T-helper 2 cell treated with Interferon-gamma antibody and Interleukin-4, amounts not matched to agents 5 μg/mL and 100 μg/mL, for 36 hours (primary cell): ENCODE measurements around the gene DNAJB6.

Experiments
- DNase-seq: peaks from one replicate; pipeline ENCODE4 v3.0.0; 2021; ENCODE audit warnings: low spot score
- H3K27ac Mint-ChIP-seq: one replicate; pipeline ENCODE4 v1.8.0; 2021; ENCODE audit warnings: mild to moderate bottlenecking, mixed read lengths
- H3K27me3 Mint-ChIP-seq: one replicate; pipeline ENCODE4 v1.8.0; 2021; ENCODE audit warnings: low read depth, mixed read lengths
- H3K36me3 Mint-ChIP-seq: one replicate; pipeline ENCODE4 v1.8.0; 2021; ENCODE audit warnings: low read depth, mixed read lengths
- H3K4me1 Mint-ChIP-seq: one replicate; pipeline ENCODE4 v1.8.0; 2021; ENCODE audit warnings: low read depth, mixed read lengths
- H3K4me3 Mint-ChIP-seq: one replicate; pipeline ENCODE4 v1.8.0; 2022; ENCODE audit warnings: mild to moderate bottlenecking, moderate library complexity, mixed read lengths
- H3K9me3 Mint-ChIP-seq: one replicate; pipeline ENCODE4 v1.8.0; 2021; ENCODE audit warnings: mixed read lengths

DNAJB6 gene

DNA sequence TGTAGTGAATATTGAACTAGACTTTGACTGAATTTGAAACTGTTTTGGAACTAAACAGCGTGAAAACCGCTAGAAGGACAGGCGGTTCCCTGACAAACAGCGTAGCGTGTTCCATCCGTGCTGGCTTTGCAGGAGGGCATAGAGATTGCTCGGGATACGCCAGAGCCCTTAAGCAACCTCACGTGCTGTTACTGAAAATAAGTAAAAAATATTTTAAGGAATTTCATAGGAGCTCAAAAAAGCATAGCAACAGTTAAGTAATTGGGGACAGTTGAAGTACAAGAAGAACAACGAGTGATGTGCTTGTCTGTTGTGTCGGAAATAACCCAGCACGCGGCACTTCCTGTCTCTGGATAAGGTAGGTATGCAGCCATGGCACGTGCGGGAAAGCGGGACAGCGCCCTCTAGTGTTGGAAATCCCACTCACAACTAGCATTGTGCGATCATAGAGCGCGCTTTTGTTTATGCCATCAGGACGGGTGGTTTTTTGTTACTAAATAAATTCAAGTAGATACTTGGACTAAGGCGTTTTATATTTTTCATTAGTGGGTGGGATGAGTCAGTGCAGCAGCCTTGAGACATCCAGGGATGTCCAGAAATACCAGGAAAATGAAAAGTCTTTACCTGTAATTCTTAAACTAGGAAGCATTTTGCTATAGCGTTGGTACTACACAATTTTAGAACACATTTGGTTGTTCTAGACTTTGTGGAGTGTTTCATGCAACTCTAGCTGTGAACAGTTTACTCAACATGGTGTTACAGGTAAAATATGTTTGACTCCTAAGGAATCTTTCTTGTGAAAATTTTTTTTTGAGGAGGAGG is 50.4 kb downstream of the DNAJB6 start:
- Mint-ChIP-seq H3K4me3 (peak overlapping the region; percentile 27), H3K4me1 (peaks cover 38% of the 10 kb centered on the region), H3K36me3 (peaks cover 50% of the 10 kb centered on the region)

DNA sequence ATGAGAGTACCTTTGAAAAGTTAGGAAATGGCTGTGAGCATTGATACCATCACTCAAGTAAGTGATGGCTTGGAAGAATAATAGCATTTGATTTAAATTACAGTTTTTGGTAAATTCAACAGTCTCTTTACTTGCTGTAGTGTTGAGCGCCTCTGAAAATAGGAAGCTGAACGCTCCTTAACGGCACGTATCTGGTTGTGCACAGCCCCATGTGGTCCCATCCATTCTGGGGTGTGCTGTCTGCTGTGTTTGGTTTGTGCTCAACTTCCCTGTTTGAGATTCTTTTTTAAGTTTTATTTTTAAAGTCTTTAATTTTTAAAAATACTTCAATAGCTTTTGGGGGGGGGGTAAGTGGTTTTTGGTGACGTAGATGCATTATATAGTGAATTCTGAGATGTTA is 51.5 kb downstream of the DNAJB6 start:
- no peaks in the 10 kb centered on the region for H3K27me3 Mint-ChIP-seq
- H3K4me3 Mint-ChIP-seq, result no peak overlapping the region
- no peaks in the 10 kb centered on the region for H3K9me3 Mint-ChIP-seq
- H3K36me3 Mint-ChIP-seq, result peaks cover 44% of the 10 kb centered on the region
- no peak overlapping the region for H3K27ac Mint-ChIP-seq
- DNase-seq, result no peak
- H3K4me1 Mint-ChIP-seq, result peaks cover 38% of the 10 kb centered on the region

More for the DNA sequence above, 50.4 kb downstream of the DNAJB6 start:
- H3K27me3 Mint-ChIP-seq, result no peaks in the 10 kb centered on the region
- DNase-seq, result peak; percentile 79
- H3K27ac Mint-ChIP-seq, result peak overlapping the region; percentile 73
- H3K9me3 Mint-ChIP-seq, result no peaks in the 10 kb centered on the region

- peaks cover 38% of the 10 kb centered on the region for H3K4me1 Mint-ChIP-seq
- peak overlapping the region; percentile 81 for H3K4me3 Mint-ChIP-seq
- H3K9me3 Mint-ChIP-seq, result no peaks in the 10 kb centered on the region
- H3K27ac Mint-ChIP-seq, result peak overlapping the region; percentile 89
- H3K36me3 Mint-ChIP-seq, result peaks cover 32% of the 10 kb centered on the region
- peak; percentile 37 for DNase-seq
- no peaks in the 10 kb centered on the region for H3K27me3 Mint-ChIP-seq
These were observed 53.3 kb downstream of the DNAJB6 start for GRCh38 chr7:157389951-157390730.

DNA sequence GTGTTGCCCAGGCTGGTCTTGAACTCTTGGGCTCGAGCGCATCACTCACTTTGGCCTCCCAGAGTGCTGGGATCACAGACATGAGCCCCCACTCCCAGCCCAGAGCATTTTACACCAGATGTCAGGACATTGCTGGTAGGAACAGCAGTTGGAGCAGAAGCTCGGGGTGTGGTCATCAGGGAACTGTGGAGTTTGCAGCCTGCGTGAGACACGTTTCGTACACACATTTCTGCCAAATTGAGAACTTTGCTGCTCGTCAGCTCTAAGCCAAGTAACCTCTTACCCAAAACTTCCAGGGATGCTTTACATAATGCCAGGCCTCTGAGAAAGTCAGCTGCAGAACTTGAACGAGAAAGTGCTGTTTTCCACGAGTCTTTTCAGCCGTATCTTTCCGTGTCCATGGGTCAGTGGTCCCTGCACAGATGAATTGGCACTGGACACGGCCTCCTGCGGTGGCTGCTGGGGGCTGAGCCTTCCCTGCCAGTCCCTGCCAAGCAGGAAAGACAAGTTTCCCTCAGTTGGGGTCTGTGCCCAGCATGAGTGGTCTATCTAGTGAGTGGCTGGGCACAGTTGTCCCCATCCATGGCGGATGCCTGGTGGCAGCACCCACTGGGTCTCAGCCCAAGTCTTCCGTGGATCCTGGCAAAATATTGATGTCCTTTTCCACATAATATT is 54.4 kb downstream of the DNAJB6 start:
- H3K27ac Mint-ChIP-seq, result peak overlapping the region; percentile 89
- no peaks in the 10 kb centered on the region for H3K27me3 Mint-ChIP-seq
- peaks cover 29% of the 10 kb centered on the region for H3K36me3 Mint-ChIP-seq
- no peak for DNase-seq
- no peaks in the 10 kb centered on the region for H3K9me3 Mint-ChIP-seq
- H3K4me3 Mint-ChIP-seq, result peak overlapping the region; percentile 81
- peaks cover 38% of the 10 kb centered on the region for H3K4me1 Mint-ChIP-seq

DNA sequence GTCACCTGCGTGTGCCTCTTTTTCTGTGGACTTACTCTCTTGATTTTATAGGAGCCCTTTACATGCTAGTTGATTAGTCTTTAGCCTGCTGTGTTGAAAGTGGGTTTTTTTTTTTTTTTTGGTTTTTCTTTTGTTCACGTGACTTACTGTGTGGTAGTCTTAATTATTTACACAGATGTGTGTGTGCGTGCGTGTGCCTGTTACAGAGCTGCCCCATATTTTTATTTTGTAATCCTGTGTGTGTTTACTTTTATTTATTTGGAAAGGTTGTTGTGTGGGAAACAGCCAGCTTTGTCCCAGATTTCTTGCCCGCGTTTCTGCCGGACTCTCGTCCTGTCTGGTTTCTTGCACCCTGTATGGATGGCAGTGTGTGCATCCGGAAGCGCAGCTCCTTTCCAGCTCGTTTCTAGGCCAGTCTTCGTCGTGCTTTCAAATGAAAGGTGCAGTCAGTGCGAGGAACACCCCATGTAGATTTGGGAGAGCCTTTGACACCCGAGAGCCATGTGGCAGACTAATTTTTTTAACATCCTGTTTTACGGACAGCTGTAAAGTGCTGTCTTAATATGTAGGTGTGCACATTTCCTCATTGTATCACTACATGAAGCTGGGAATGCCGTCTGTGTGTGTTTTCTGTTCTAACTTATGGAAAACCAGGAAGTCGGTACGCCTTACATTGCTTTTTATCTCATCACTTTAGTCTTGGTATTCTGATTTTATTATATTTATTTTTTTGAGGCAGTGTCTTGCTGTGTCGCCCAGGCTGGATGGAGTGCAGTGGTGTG is 55.6 kb downstream of the DNAJB6 start:
- Mint-ChIP-seq H3K9me3 (no peaks in the 10 kb centered on the region), H3K36me3 (peaks cover 21% of the 10 kb centered on the region), H3K27ac (peak overlapping the region; percentile 36), H3K4me1 (peaks cover 29% of the 10 kb centered on the region), H3K4me3 (no peak overlapping the region), H3K27me3 (no peaks in the 10 kb centered on the region)
- no peak for DNase-seq

DNA sequence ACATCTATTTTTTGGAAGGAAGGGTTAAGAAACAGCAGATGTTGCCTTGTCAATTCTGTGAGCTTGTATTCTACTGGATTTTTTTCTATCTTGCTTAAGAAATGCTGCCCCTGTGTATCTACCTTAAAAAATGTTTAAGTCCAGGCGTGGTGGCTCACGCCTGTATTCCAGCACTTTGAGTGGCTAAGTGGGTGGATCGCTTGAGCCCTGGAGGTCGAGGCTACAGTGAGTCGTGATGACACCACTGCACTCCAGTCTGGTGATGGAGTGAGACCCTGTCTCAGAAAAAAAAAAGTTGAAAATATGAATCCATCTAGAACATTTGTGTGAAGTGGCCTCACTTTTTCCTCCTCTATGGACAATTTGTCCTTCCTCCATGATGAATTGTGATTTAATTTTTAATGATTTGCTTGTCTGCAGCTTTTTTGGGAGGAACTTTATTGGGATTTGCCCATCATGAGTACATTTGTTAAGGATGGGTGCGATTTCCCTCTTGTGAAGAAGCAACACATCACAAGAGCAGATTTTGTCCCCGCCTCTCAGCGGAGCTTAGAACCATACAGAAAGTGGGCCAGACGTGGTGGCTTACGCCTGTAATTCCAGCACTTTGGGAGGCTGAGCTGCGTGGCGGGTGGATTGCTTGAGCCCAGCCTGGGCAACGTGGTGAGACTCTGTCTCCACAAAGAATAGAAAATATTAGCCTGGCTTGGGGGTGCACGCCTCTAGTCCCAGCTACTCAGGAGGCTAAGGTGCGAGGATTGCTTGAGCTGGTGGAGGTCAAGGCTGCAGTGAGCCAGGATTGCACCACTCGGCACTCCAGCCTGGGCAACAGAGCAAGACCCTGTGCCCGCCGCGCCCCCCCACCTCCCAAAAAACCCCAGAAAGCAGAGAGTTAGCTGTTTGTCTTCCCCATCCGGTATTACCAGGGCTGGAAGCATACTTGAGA is 57.7 kb downstream of the DNAJB6 start:
- H3K27me3 Mint-ChIP-seq, result no peaks in the 10 kb centered on the region
- DNase-seq, result no peak
- no peak overlapping the region for H3K27ac Mint-ChIP-seq
- no peak overlapping the region for H3K4me3 Mint-ChIP-seq
- peaks cover 18% of the 10 kb centered on the region for H3K36me3 Mint-ChIP-seq
- H3K9me3 Mint-ChIP-seq, result no peaks in the 10 kb centered on the region
- H3K4me1 Mint-ChIP-seq, result peaks cover 30% of the 10 kb centered on the region

DNA sequence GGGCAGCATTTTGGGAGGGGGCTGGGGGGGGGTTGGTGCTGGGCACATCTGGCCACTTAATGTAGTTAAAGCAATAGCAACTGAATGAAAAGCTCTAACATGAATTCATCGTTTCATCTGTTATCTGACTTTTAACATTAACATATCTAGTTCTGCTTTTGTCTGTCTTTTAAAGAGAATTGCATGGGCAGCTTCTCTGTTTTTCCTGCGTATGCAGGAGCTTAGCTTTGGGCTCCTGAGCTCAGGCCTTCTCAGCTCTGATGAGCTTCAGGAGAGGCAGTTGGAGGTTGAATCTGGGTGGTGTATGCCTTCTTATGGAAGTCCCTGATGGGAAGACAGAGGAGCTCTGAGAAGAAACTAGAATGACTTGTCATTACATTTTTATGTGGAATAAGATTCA is 58.4 kb downstream of the DNAJB6 start:
- no peak for DNase-seq
- H3K36me3 Mint-ChIP-seq, result peaks cover 19% of the 10 kb centered on the region
- H3K9me3 Mint-ChIP-seq, result no peaks in the 10 kb centered on the region
- H3K4me1 Mint-ChIP-seq, result peaks cover 23% of the 10 kb centered on the region
- no peaks in the 10 kb centered on the region for H3K27me3 Mint-ChIP-seq
- no peak overlapping the region for H3K4me3 Mint-ChIP-seq
- no peak overlapping the region for H3K27ac Mint-ChIP-seq

DNA sequence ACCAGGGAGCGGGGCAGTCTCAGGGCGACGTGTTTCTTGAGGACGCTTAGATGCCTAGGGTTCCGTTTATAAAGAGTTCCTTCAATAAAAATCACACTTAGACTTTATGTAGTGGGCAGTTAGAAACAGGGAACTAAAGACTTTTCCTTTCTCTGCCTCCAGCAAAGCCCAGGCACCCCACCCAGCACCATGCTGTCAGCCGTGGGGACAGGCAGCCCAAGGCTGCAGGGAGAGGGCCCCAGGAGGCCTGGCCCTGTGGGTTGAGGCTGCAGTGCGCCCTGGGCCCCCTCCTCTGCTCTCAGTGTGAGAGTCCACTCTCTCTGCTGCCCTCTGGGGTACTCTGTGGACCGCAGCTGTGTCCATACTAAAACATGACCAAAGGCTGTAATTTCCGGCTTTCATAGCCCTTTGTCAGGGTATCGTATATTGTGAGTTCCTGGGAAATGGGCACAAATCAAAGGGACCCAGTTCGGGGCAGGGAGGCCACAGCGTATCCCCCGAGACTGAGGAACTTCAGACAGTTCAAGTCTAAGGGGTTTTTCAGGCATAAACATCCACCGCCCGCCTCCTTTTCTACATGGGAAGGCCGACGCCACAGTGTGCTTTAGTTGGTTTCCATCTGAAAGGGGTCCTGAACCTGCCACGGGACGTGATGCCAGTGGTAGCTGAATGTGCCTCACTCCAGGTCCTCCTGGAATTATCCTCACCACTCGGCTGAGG is 59.7 kb downstream of the DNAJB6 start:
- no peaks in the 10 kb centered on the region for H3K27me3 Mint-ChIP-seq
- H3K27ac Mint-ChIP-seq, result no peak overlapping the region
- peaks cover 14% of the 10 kb centered on the region for H3K4me1 Mint-ChIP-seq
- no peaks in the 10 kb centered on the region for H3K9me3 Mint-ChIP-seq
- DNase-seq, result no peak
- peaks cover 20% of the 10 kb centered on the region for H3K36me3 Mint-ChIP-seq
- H3K4me3 Mint-ChIP-seq, result no peak overlapping the region

DNA sequence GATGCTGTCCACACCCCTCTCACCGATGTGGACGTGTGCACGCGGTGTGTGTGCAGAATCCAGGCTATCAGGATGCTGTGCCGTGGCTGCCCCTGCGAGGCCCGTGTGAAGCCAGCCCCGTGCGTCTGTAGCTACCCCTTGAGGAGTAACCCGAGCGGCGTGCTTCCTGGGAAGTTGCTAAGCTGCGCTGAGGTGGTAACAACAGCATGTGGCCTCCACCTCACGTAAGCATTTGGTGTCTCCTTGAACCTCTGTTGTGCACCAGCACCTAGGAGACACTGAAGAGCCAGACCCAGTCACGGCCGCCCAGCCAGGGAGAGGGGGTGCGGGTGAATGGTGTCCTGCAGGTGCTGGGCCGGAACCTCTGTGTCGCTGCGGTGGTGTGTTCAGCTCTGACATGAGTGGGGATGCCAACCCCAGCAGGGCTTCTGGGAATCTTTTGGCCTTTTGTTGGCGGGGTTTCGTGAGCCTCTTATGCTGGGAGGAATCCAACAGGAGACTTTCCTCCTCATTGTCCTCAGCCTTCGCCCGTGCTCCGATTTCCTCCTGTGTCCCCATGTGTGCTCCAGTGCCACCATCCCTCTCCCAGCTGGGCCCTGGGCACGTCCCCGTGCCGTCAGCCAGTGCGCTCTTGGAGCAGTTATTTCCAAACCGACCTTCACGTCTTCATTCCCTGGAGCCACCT is 60.4 kb downstream of the DNAJB6 start:
- no peaks in the 10 kb centered on the region for H3K9me3 Mint-ChIP-seq
- DNase-seq, result no peak
- H3K27me3 Mint-ChIP-seq, result no peaks in the 10 kb centered on the region
- peaks cover 9% of the 10 kb centered on the region for H3K4me1 Mint-ChIP-seq
- no peak overlapping the region for H3K4me3 Mint-ChIP-seq
- H3K27ac Mint-ChIP-seq, result peak overlapping the region; percentile 7
- H3K36me3 Mint-ChIP-seq, result peaks cover 15% of the 10 kb centered on the region

DNA sequence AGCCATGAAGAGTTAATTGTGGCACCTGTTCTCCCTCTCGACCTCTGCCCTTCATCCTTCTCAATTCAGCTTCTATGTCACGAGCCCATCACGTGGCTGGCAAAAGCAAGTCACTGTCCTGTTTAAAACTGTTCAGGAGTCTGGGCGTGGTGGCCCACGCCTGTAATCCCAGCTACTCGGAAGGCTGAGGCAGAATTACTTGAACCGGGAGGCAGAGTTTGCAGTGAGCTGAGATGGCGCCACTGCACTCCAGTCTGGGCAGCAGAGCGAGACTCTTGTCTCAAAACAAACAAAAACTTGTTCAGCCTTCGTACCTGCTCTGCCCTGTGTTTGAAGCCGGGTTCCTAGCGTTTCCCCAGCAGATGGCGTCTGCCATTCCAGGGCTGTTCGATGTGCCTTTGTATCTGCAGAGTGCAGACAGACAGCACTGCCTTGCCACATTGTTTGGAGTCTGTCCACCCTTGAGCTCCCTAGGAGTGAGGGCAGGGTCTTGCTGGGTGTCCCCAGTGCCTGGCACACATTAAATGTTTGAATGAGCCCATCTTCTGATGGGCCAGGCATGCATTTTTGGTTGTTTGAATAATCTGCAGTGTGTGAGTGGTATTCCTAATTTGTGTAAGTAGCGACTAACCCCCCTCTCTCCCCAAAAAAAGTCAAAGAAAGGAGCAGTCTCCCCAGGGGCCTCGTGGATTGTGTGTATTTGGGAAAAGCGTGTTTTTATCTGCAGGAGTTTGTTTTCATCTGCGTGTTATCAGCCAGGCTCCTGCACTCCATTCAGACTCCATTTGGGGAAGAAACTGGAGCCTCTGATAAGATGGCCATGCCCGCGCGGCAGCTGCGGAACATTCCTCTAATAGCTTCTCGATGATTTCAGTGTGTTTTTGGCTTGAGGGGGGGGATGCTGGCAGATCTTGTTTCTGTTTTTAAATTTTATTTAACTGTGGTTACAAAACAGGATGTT is 61.2 kb downstream of the DNAJB6 start:
- H3K27ac Mint-ChIP-seq, result peak overlapping the region; percentile 12
- H3K36me3 Mint-ChIP-seq, result peaks cover 13% of the 10 kb centered on the region
- no peak for DNase-seq
- no peak overlapping the region for H3K4me3 Mint-ChIP-seq
- no peaks in the 10 kb centered on the region for H3K9me3 Mint-ChIP-seq
- H3K4me1 Mint-ChIP-seq, result peaks cover 9% of the 10 kb centered on the region
- H3K27me3 Mint-ChIP-seq, result no peaks in the 10 kb centered on the region

DNA sequence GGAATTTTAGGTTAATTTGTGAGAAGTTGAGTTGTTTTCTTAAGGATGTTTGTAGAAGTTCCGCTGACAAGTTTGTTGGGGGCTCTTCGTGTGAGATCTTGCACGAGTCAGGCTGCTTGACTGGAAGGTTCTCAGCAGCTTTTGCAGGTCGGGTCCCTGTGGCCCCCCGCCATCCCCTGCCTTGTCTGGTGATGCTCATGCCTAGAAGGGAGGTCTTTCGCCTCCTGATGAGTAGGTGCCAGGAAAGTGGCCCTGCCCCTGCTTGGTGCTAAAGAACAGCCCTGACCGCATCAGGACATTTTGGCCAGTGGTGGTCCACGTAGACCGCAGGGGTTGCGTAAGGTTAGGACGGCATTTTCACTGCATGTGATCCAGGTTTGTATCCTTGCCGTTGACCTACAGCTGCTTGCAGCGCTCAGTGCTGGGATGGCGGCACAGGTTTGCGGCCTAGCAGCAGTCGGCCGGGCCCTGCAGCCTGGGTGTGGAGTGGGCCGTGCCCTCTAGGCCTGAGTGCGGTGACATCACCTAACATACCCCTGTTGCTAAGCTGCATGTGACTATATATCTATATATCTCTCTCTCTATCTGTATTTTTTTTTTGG is 62.4 kb downstream of the DNAJB6 start:
- no peaks in the 10 kb centered on the region for H3K27me3 Mint-ChIP-seq
- no peak overlapping the region for H3K27ac Mint-ChIP-seq
- peaks cover 14% of the 10 kb centered on the region for H3K36me3 Mint-ChIP-seq
- H3K4me1 Mint-ChIP-seq, result peaks cover 9% of the 10 kb centered on the region
- H3K9me3 Mint-ChIP-seq, result no peaks in the 10 kb centered on the region
- no peak overlapping the region for H3K4me3 Mint-ChIP-seq
- DNase-seq, result no peak
